SW480 (cell line): ENCODE data around the gene ARHGAP18.

Experiments
- DNase-seq: peaks from one replicate; pipeline ENCODE4 v3.0.0-alpha.2; 2016; ENCODE audit warnings: low spot score

ARHGAP18 gene

DNA sequence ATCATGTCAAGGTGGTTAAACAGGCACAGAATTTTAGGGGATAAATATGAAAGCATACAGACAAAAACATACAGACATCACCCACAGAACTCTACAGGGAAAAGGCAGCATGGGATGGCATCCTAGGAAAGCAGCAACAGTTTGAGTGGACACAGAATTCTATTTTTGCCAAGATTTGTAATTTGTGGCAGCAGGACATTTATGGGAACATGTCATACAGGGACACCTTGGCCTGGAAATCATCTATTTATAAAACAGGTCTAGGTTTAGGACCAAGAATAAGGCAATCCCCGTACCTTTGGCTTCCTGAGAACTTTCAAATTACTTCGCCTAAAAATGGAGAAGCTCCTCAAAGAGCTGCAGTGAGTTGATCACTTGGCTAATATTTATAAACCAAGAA is 17.5 kb downstream of the ARHGAP18 start:
- DNase-seq, result no peak

DNA sequence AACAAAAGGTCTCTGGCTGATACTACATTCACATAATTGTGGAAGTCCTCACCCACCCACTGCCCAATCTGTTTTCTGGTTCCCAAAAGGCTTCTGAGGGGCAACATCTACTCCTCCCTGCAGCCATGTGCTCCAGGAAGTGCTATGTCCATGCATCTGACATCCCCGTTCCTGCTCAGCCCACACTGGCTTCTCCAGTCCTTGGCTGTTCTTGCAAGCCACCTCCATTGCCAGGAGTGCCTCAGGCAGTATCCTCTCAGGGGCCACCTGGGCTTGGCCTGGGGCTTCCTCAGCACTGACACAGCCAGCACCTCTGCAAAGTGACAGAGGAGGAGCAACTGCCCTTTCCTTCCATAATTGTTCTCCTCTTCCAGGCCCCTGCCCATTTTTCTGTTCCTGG is 18.3 kb downstream of the ARHGAP18 start:
- DNase-seq, result no peak

DNA sequence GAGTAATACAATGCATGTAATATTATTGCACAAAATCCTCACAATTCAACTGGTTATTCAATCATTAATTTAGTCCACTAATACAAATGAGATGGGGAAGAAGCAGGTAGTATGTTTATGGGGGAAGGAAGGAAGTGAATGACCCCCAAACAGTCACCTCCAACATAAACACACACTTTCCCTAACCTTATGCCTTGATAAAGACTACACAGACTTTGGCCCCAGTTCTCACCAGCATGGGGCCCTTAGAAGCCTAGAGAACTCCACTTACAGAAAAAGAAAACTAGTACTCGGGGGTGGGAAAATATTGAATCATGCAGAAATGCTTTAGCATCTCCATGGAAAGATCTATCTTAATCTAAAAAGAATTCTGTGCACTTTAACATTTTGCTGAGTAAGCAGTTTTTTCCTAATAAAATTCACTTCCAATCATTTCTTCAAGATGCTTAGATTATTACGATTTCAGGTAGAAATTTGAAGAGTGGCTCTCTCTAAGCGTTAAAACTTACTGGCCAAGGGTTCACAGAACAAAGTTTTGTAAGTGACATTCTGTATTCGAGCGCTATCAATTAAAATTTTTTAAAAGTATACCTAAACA is 18.8 kb downstream of the ARHGAP18 start:
- DNase-seq, result no peak

DNA sequence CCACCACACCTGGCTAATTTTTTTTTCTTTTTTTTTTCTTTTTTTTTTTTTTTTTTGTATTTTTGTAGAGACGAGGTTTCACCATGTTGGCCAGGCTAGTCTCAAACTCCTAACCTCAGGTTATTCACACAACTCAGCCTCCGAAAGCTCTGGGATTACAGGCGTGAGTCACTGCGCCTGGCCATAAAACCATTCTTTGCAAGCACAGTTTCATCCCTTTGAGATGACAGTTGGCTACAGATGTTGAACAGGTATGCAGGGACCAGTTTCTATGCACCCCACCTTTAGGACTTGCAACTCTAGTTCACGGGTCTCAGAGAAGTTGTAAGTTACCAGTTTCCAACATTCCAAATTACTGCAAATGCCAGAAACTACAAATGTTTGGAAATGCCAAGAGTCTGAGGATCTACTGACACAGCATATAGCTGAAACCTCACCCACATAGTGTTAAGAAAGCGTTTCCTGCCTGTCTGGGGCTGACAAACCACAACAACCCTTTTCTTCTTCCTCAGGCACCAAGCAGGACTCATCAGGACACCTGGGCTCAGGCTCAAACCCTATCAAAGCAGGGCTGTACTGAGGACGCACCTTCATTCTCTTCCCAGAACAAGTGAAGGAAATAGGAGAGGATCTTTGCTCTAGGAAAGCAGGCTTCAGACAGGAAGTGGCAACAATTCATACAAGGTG is 22.9 kb downstream of the ARHGAP18 start:
- DNase-seq, result no peak

DNA sequence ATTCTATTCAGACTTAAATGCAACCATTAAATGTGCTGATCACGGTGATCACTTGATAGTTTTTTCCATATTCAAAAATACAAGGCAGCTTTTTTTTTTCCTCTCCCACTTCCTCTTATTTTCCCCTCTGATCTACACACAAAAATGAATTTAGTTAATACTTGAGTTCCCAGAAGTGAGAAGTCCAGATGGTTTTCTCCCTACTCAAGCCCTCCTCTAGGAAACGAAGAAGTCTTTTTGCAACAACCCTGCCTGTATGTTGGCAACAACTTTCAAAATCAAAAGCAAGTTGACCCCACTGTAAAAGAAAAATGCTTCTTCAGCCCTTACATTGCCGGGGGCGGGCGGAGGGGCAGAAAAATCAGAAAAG is 24.3 kb downstream of the ARHGAP18 start:
- no peak for DNase-seq

DNA sequence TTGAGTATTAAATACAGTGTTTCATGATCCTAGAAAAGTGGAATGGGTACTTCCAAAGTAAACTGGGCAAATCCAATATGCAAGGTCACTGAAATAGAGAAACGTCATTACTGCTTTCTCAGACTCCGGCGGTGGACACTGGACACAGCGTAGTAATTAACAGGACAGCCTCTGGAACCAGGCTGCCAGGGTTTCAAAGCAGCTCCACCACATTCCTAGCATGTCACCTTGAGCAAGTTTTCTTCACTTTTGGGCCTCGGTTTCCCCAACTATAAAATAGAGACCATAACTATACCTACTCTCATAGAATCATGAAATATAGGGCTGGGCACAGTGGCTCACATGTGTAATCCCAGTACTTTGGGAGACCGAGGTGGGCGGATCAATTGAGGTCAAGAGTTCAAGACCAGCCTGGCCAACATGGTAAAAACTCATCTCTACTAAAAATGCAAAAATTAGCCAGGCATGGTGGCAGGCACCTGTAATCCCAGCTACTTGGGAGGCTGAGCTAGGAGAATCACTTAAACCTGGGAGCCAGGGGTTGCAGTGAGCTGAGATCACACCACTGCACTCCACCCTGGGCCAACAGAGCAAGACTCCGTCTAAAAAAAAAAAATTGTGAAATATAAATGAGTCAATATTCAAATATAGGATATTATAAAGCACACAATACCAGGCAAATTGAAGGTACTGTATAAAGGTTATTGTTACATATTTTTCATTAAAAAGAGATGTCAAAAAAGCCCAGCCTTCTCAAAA is 24.9 kb downstream of the ARHGAP18 start:
- DNase-seq, result no peak

DNA sequence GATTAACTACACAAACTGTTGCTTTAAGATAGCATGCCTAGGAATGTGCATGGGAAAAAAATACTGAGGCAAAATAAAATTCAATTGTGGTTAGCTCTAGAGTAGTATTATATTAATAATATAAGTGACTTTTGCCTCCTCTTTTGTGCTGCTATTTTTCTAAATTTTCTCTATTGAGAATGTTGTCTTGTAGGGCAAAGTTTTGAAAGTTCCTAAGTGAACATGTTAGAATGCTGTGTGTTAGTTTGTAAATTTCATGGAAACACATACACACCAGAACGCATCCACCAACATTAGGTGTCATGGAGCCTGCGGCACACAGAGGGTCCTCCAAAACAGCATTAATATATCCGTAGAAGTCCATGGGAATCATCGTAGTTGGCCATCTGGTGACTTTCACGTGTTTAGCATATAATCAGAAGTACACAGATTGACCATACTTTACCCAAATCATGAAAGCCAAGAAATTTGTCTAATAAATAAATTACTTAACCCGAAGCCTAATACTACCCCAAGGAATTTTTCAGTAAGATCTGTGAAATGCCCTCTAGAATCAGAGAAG is 25.6 kb downstream of the ARHGAP18 start:
- no peak for DNase-seq

DNA sequence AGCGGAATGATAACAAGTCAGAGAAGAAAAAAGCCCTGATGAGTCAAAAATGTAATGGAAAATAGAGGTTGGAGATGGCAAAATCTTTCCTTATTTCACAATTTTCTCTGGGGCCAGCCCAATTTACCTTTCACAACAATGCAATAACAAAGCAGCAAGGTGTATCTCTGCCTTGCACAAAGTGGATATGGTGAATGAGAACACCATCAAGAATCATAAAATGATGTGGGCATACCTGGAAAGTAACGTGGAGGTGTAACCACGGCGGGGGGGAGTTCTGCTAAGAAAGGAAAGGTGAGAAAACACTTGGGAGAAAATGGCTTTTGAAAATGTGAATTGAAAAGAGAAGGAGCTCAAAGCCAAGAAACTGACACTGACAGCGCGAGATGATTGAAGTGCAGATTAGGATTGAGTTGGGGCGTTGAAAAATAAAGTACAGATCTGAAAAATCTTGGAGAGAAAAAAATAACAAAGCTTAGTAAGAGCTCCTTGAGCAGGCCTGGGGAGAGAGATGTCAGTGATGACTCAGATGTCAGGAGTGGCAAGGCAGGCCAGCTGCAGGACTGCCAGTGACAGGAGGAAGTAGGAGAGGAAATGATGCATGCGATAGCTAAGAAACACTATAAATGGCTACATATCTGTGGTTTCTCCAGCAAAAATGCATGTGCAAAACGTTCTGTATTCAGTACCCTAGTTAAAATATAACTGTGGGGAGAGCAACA is 26.2 kb downstream of the ARHGAP18 start:
- DNase-seq, result peak; percentile 77

DNA sequence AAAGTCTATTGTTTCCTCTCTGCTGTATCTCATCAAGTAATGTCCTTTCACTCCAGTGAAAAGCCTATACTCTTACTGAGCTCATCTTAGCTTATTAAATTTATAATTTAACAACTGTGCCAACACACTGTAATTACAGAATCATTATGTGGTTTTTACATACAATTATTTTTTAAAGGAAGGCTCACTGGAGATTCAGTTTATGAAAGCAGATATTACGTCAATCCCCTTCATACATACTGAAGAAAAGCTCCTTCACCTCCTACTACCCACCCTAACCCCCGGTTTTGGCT is 28.1 kb downstream of the ARHGAP18 start:
- DNase-seq, result no peak

DNA sequence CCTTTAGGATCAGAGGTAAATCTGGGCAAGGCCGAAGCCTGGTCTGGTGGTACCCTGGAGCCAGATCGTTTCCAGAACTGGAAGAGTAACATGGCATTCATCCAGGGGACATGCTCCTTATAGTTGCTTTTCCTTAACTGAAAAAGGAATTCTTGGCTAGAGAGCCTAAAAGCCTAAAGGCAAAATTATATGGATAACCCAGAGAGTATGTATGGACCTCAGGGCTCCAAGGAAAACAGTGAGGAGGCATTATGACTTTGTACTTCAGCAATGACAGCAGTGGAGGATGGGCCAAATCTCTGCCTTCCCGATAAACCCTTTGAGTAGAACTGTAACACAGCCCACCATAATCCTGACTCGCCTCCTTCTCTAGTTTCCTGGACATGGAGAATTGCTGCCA is 29.3 kb downstream of the ARHGAP18 start:
- DNase-seq, result no peak

DNA sequence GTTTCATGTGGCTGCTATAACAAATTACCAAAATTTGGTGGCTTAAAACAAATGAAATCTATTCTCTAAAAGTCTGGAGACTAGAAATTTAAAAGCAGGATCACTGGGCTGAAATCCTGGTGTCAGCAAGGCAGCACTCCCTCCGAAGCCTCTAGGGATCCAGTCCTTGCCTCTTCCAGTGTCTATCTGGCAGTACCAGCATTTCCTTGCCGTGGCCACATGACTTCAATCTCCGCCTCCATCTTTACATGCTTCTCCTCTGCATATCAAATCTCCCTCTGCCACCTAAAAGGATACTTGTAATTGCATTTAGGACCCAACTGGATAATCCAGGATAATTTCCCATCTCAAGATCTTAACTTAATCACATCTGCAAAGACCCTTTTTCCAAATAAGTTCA is 30.2 kb downstream of the ARHGAP18 start:
- DNase-seq, result no peak

DNA sequence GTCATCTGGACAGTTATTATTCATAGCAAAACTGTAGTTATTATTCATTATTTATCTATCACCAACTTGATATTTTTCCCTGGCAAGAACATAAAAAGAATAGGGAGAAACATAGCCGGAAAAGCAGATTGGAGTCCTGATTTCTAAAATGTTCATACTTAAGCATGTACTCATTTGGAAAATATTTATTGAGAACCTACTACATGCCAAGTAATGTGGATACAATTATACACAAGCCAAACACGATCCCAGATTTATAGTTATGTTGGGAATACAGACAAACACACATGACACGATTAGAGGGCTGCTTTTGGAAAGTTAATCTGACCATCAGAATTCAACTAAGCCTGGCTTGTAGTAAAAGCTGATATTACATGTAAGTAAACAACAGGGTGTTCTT is 30.7 kb downstream of the ARHGAP18 start:
- no peak for DNase-seq

DNA sequence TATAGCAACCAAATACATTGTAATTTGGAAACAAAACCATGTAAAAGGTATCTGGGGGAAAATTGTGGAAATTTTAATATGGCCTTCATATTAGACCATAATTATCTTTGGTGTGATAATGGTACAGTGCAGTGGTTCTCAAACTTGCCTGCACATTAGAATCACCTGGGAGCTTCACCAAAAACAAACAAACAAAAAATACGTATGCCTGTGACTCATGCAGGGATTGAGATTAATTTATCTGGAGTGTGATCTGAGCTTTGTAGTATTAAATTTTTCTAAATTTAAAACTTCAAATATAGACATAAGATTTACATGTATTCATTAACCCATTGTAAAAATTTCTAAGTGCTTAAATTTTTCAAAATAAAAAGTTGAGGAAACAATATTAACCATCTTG is 31.5 kb downstream of the ARHGAP18 start:
- no peak for DNase-seq

DNA sequence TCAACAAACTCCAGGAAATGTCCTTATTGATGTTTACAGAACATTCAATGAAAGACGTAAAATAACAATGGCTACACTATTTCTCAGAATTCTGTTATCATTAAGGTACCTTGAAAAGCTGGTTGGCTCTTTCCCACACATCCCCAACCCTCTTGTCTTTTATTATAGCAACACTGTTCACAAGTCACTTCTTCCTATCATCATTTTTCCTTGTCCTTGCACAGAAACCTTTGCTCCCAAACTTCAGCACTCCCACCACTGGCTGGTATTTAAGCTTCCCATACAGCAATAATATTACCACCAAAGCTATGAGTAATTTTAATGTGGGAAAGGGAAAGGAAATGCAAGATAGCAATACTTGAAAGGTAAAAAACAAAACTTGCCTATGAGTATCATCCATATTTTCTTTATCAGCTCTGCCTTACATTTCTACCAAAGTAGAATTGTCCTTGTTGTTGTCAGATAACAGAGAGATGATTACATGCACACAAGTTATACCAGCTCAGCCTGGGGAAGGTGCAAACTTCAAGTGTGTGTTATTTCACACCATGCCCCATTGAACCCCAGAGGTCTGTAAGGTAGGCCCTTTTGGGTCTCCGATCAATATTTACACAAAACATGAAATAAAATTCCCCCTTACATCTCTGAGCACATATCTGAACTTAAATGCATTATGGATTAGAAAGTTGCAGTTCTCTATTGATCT is 32.2 kb downstream of the ARHGAP18 start:
- DNase-seq, result no peak

DNA sequence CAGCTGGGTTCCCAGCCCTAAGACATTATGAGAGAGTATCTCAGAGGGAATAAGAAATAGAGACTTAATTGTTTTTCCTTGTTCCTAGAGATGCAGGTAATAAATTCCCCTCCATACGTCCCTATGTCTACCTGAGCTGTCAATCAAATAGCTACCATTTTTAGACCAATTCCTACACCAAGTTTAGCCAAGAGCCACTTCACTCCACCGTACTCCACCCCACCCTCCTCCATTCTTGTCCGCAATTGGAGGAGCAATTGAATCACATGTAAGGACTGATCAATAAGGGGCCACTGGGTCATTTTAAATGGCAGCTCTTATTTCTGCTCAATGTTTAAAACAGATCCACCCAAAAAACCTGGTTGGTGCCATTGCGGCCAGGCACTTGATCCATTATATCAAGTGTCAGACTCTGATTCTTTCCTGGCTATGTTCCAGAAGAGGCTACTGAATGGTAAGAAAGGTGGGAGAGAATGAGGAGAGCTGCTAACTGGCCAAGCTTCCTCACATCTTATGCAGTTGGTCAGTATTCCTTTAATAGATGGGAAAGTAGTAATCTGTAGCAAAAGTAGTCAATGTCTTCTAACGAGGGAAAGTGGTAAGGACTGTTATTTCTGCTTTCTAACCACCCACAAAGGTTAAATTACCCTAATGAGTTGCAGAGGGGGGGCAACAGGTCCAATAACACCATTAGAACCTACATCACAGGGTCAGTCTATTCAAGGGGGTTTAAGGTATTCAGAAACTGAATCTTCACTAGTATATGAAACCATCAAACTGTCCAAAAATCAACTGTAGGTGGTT is 34.1 kb downstream of the ARHGAP18 start:
- DNase-seq, result no peak

DNA sequence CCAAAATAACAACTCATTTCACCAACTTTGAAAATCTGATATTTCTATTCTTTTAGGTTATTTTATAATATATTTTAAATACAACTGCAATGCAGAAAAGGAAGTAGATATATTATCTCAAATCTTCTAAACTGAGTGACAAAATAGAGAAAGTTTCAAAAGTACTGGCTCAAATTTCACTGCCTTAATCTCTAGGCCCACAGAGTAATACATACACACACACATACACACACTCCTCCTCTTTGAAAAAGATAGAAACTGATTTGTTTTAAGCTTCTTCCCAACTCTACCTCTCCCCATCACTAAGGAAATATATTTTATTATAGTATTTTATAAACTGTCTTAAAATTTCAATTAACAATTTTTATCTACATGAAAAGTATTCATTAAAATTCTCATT is 36.2 kb downstream of the ARHGAP18 start:
- DNase-seq, result no peak

DNA sequence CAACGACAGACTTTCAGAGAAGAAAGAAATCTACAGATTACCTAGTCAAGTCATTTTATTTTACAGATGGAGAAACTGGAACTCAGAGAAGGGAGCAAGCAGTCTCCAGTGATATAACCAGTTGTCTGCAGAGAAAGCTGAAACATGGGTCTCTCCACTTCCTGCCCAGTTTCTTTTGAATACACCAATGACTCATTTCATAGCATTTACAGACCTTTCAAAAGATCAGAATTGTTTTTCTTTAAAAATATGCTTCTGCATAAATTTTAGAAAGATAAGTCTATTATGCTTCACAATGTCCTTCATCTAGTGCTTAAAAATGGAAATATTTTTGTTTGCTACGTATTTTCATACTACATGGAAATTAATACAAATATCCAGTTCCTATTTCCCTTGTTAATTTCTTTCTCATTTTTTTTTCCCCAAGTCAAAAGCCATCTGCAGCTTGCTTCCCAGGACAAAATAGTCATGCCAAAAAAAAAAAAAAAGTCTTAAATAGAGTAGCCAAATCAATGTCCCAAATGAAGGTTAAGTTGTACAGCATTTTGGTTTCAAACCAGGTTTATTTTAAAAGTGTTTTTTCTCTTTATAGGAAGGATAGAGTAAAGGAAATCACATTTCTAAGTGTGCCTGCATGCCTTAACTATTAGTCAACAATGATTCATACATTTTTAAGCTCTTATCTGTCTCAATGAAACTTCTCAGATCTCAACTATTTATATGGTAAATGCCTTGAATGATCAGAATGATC is 36.9 kb downstream of the ARHGAP18 start:
- DNase-seq, result peak; percentile 32

DNA sequence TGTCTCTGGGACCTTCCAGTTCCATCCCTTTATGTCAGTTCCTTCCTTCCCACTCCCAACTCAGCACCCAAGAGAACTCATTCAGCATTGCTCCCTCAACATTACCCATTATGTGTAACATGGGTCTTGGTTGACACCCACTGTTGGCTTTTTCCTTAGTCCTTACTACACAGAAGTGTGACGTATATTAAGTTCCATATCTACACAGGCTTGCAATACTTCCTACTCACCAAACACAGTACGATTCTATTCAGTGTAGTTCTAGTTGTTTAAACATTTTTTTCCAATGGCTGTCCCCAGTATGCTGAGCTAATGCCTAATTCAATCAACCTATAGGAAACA is 37.7 kb downstream of the ARHGAP18 start:
- DNase-seq, result no peak

DNA sequence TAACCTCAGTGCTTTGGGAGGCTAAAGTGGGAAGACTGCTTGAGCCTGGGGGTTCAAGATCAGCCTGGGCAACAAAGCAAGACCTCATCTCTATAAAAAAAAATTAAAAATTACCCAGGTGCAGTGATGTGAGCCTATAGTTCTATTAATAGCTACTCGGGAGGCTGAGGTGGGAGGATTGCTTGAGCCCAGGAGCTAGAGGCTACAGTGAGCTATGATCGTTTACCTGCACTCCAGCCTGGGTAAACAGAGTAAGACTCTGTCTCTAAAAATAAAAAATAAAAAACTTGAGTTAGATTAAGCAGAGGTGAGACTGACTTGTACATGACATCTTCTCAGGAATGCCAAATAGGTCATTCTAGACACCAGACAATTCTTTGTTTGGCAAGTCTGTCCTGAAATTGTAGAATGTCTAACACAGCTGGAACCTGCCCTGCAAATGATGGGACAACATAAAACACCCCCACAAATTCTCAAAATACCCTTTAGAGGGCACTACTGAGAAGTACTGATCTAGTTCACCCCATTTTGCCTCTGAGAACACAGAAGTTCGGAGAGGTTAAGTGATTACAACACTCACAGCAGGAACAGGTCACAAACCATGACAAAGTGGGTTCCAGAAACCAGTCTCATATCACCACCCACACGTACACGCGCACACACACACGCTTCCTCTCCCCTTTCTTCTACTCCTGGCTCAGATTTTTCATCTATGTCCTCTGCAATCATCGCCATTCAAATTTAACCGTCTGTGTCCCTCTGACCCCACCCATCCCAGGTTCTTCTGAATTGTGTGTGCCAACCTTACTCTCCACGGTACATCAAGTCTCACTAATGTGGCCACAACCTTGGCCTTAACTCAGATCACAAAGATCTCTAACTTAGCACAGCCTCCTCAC is 38.3 kb downstream of the ARHGAP18 start:
- no peak for DNase-seq

DNA sequence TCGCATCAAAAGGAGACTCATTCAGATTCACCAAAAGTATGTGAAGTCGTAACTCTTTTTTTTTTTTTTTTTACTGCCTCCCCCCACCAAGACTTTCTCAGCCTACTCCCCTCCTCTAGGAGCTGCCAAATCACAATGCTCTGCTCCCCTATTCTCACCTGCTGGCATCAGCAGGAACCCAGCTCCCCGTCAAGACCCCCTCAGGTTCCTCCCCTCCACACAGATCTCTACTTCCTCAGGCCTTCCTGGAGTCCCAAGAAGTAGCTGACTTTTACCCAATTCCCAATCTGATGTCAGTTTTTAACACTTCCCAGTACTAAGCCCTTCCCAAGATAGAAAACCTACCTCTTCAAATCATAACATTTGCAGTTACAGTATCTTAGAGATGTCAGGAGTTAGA is 39.3 kb downstream of the ARHGAP18 start:
- no peak for DNase-seq
